ENCODE results near the gene ACAN.

DNA sequence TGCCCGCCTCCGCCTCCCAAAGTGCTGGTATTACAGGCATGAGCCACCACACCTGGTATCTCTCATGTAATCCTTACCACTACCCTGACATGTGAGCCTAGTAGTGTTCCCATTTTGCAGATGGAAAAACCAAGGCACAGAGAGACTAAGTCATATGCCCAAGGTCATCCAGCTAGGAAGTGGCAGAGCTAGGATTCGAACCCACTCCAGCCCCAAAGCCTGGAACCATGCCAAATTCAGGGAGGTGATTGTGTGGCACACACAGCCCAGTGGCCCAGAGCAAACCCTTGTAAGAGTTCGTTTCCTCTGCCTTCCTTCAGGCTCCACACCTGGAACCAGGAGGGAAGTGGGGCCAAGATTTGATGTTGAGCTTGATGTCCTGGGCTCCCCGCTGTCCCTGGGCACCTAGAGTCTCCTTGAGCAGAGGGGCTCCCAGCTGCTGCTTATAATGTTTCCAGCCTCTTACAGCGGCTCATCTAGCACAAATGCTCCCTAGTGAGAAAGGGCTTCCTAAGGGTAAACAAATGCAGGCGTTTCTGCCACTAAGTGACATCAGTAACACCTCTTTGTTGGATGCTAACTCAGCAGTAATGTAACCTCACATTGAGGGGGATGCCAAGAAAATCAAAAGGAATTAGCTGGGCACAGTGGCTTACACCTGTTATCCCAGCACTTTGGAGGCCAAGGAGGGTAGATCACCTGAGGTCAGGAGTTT lies 88.5 kb downstream of the ACAN start:
- TF ChIP-seq, protein P1, sequence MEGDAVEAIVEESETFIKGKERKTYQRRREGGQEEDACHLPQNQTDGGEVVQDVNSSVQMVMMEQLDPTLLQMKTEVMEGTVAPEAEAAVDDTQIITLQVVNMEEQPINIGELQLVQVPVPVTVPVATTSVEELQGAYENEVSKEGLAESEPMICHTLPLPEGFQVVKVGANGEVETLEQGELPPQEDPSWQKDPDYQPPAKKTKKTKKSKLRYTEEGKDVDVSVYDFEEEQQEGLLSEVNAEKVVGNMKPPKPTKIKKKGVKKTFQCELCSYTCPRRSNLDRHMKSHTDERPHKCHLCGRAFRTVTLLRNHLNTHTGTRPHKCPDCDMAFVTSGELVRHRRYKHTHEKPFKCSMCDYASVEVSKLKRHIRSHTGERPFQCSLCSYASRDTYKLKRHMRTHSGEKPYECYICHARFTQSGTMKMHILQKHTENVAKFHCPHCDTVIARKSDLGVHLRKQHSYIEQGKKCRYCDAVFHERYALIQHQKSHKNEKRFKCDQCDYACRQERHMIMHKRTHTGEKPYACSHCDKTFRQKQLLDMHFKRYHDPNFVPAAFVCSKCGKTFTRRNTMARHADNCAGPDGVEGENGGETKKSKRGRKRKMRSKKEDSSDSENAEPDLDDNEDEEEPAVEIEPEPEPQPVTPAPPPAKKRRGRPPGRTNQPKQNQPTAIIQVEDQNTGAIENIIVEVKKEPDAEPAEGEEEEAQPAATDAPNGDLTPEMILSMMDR (IDR thresholded peaks at IDR 0.05) = no peak
- TF ChIP-seq EP300 (IDR thresholded peaks at IDR 0.05) = no peak
- no peak for TF ChIP-seq POLR2AphosphoS5 (IDR thresholded peaks at IDR 0.05)

Measured in stomach (tissue), 4 donors.